COLO829 (cell line): ENCODE measurements around the gene AGAP1.

Source experiments
- DNase-seq: peaks from one replicate; pipeline ENCODE4 v3.0.0; 2012; ENCODE audit warnings: low spot score

AGAP1 gene

GRCh38 chr2:235710933-235711332, 217.1 kb downstream of the AGAP1 start:
- DNase-seq = no peak

- no peak for DNase-seq
Observed at GRCh38 chr2:235711527-235711926, 217.7 kb downstream of the AGAP1 start.

- DNase-seq = no peak
Observed at GRCh38 chr2:235712176-235712575, 218.3 kb downstream of the AGAP1 start.

GRCh38 chr2:235713189-235713588, 219.3 kb downstream of the AGAP1 start:
- no peak for DNase-seq

- no peak for DNase-seq
Observed at GRCh38 chr2:235715601-235716000, 221.8 kb downstream of the AGAP1 start.

GRCh38 chr2:235716875-235717496, 223.1 kb downstream of the AGAP1 start:
- no peak for DNase-seq

- DNase-seq = peak; percentile 23
Observed at GRCh38 chr2:235719146-235719942, 225.5 kb downstream of the AGAP1 start.

GRCh38 chr2:235721625-235722024, 227.8 kb downstream of the AGAP1 start:
- no peak for DNase-seq

GRCh38 chr2:235722869-235723268, 229.0 kb downstream of the AGAP1 start:
- DNase-seq = no peak

GRCh38 chr2:235723371-235723770, 229.5 kb downstream of the AGAP1 start:
- no peak for DNase-seq

- DNase-seq = no peak
Observed at GRCh38 chr2:235723811-235724465, 230.1 kb downstream of the AGAP1 start.

GRCh38 chr2:235725016-235725489, 231.2 kb downstream of the AGAP1 start:
- DNase-seq = no peak

- DNase-seq = no peak
Observed at GRCh38 chr2:235725841-235726240, 232.0 kb downstream of the AGAP1 start.

GRCh38 chr2:235726554-235726953, 232.7 kb downstream of the AGAP1 start:
- DNase-seq = no peak

- no peak for DNase-seq
Observed at GRCh38 chr2:235727174-235727573, 233.3 kb downstream of the AGAP1 start.

GRCh38 chr2:235727891-235728799, 234.3 kb downstream of the AGAP1 start:
- DNase-seq = no peak

GRCh38 chr2:235728800-235729556, 235.1 kb downstream of the AGAP1 start:
- no peak for DNase-seq

- no peak for DNase-seq
Observed at GRCh38 chr2:235729557-235729947, 235.7 kb downstream of the AGAP1 start.

GRCh38 chr2:235730115-235730514, 236.3 kb downstream of the AGAP1 start:
- DNase-seq = no peak

GRCh38 chr2:235733761-235734160, 239.9 kb downstream of the AGAP1 start:
- DNase-seq = no peak

- no peak for DNase-seq
Observed at GRCh38 chr2:235734168-235734567, 240.3 kb downstream of the AGAP1 start.
